NCI-H1105 treated with DMSO at 0.1 percent for 48 hours (cell line): ENCODE measurements around the gene TMEM242.

ENCODE experiments used
- DNase-seq: peaks from one replicate; lab custom pipeline; 2025; lab: John Stamatoyannopoulos, UW

TMEM242 gene

DNA sequence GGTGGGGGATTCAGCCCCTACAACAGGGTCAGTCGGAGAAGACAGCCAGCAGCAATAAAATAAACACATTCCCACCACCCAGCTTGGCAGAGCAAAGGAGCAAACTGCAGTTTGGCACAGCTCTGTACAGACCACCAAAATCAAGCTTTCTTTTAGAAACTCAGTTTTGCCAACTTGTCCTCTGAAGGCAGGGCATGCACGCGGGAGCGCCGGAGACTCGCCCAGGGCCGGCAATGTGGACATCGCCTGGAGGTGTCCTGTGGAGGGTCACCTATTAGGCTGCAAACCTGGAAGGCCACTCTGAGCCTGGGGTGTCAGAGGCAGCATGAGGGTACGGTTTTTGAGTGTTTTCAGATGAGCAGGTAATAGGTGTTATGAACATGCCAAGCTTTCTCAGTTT is 34.7 kb downstream of the TMEM242 start:
- no peak for DNase-seq

DNA sequence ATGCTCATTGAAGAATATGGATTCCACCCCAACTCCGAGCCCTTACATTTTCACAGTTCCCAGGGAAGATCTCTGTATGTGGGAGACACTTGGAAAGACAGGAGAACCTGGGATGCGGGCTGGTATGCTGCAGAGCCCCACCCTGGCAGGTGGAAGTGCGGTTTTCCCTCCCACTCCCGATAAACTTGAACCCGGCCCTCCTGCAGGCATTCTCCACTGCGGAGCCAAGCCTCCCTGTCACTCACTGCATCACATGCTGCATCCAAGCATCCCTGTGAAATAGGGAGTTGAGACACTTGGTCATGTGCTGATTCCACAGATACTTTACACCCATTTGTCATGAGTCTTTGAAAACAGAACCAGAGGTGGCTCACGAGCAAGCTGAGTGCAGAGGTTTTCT is 35.4 kb downstream of the TMEM242 start:
- no peak for DNase-seq

DNA sequence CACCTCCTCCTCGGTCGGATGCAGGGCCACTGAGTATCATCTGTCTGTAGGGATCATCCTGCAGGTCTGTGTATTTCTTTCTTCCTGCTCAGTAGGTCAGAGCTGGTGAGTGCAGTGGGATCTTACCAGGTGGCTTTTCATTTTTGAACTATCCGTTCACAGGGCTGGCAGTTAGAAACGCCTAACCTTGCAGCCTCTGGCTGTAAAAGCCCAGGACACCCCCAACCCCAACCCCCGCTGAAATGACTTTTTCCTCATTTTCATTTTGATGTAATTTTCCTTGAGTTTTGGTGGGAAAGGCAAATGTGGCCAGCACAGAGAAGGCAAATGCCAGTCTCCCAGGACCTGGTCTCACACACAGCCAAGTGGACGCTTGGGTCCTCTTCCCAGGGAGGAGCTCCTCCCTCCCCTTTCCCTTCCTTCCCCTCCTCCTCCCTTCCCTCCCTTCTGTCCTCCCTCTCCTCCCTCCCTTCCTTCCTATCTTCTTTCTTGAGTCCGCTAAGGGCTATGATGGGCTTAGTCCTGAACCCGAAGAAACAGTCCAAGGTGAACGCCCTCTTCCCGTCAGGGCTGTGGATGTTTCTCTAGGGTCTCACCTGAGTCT is 36.0 kb downstream of the TMEM242 start:
- no peak for DNase-seq

DNA sequence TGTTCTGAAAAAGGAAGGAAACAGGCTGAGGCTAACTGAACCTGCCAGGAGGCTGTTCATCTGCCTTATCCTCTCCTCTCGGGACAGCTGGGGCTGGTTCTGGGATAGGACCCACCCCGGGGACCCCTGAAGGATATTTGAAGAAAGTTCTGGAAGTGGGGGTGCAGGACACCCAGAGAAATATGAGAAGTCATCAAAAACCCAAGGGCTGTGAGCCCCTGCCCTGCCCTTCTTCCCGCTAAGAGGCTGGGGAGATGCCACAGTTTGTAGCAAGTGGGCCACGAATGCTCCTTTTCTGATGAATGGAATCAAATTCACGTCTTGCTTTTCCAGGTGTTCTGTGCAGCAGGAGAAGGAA is 37.9 kb downstream of the TMEM242 start:
- DNase-seq, result no peak

DNA sequence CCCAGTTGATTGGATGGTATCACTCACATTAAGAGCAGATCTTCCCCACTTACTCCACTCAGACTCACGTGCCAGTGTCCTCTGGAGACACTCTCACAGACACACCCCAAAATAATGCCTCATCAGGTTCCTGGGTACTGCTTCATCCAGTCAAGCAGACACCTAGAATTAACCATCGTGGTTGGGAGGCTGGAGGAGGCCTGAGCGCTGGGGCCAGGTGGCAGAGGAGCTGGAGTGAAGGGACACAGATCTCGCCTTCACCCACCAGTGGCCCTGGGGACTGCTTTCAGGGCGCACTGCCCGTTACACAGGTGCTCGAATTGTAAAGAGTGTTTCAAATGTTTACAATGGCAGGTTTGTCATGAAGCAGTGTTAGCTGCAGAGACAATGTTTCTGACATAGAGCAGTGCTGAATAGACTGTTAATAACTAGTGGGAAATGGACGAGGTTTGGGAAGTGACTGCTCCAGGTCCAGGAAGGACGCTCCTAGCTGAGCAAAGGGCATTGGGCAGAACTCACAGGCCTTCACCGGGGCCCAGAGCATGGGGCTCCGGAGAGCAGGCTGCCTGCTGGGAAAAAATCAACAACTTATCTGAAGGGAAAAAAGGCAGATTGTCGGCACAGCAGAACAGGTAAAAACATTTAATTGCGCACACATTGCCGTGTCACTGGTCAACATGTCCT is 38.4 kb downstream of the TMEM242 start:
- DNase-seq, result no peak

DNA sequence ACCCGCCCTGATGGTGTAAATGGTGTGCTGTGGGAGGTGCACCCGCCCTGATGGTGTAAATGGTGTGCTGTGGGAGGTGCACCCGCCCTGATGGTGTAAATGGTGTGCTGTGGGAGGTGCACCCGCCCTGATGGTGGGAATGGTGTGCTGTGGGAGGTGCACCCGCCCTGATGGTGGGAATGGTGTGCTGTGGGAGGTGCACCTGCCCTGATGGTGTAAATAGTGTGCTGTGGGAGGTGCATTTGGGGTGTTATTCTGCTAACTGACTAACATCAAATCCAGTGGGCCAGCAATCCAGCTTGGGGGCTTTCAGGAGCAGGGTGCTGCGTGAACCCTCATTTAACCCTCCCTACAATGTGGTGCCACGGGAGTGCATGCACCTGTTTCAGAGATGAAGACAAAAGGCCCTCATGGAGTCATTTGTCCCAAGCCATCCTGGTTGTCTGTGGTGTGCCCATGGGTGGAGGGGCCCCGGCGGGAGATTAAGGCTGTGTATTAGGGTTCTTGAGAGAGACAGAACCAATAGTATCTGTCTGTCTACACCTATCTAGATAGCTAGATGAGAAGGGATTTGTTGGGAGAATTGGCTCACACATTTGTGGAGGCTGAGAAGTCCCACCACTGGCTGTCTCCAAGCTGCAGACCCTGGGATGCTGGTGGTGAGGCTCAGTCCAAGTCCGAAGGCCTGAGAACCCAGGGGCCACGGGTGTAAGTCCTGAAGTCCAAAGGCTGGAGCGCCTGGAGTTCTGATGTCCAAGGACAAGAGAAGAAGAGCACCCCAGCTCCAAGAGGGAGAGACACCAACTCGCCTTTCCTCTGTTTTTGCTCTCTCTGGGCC is 39.2 kb downstream of the TMEM242 start:
- DNase-seq, result no peak

DNA sequence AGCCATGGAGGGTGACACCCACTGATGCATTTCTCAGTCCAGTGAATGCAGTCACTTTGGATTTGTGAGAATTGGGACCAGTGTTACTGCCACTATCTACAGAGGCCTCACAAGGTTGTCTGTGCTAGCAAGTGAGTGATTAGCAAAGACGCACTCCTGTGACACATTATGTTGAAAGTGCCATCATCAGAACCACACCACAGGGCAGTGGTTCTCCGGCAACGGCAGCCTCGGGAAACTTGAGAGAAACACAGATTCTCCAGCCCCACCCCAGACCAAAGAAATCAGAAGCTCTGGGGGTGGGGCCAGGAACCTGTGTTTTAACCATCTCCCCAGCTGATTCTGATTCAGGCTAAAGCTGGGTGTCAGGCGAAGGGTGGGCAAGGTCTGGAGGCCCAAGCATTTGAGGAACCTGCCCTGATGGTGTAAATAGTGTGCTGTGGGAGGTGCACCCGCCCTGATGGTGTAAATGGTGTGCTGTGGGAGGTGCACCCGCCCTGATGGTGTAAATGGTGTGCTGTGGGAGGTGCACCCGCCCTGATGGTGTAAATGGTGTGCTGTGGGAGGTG is 39.9 kb downstream of the TMEM242 start:
- no peak for DNase-seq

DNA sequence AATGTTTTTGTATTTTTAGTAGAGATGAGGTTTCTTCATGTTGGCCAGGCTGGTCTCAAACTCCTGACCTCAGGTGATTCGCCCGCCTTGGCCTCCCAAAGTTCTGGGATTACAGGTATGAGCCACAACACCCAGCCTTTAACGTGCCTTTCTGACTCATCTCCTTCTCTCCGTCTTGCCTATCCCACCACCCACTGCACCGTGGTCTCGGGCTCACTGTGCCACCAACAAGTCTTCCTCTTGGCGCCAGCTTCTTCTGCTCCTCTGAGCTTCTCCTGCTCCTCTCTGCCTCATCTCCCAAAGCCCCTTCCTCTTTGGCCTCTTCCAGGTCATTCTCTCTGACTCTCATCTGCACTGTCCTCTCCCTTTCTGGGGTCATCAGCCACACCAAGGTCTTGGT is 41.0 kb downstream of the TMEM242 start:
- DNase-seq, result no peak

DNA sequence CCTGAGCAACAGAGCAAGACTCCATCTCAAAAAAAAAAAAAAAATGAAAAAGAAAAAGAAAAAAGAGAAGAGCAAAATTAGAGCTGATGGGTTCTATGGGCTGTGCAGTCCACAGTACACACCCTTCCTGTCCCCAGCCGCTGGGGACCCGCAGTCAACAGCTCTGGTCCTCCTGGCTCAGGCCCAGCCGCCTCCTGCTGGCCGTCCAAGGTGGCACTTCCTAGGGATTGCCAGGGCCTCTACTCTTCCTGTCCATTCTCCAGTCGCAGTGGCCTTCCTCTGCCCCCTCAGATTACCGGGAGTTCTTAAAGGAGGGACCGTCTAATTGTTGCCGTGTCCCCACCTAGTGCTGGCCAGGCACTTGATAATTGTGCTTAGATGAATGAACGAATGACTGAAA is 41.7 kb downstream of the TMEM242 start:
- DNase-seq, result no peak

DNA sequence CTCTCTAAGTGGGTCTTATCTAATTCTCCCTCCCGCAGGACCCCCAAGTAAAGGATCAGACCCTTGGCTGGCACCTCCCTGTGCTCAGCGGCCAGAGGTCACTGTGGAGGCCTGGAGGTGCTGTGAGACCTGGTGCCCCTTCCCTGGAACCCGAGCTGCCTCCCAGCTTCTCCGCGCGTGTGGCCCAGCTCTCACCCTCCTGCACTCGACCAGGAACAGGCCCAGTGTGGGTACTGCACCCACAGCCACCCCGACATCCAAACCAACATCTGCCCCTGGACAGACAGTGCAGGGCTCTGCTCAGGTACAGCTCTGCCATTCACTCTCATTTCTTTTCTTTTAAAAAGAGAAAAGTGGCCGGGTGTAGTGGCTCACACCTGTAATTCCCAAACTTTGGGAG is 42.4 kb downstream of the TMEM242 start:
- DNase-seq, result no peak

DNA sequence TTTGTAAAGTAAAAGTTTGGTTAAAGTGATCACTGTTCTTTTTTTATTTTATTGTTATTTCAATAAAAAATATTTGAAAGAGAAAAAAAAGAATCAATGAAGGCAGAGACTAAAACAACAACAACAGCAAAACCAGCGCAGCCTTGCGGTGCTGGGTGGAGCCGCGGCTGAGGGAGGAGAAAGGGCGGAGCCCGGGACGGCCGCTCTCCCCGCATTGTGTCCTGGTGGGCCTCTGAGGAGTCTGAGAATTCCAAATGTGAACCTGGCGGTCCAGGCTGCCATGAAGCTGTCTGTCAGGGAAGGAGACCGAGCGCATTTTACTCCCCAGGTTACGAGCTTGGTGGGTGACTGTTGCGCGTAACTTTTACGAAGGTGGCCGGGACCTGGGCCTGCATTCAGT is 43.2 kb downstream of the TMEM242 start:
- no peak for DNase-seq

DNA sequence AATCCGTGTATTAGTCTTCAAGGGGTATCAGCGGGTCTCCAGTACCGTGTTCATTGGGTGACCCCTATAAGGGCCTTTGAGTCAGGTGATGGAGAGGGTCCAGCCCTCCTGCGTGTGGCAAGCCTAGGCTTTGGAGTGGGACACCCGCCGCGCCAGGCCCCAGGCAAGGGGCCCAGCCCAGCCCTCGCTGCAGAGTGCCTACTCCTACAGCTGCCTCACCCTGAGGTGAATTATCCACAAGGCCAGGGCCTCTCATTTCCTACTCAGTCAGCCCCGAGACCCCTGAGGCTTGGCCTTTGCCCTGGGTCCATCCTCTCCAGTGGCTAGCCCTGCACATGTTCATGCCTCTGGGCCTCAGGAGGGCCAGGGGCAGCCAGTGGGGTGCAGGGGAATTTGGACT is 45.1 kb downstream of the TMEM242 start:
- DNase-seq, result no peak

DNA sequence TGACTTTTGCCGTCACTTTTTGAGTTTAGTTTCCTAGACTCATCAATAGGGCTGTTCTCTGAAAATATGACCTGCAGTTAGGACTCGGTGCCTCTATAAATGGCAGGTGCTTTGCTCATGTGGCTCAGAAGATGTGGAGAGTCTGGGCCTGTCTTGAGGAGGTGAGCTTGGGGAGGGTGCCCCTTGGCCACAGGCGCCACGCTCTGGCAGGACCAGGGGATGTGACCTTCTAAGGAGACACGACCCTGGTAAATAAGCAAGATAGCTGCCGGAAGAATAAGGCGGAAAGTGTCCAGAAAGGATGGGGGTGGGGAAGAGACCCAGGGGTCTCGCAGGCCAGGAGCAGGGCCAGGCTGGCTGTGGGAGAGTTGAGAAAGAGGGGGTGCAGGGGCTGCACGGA is 46.6 kb downstream of the TMEM242 start:
- DNase-seq, result no peak

DNA sequence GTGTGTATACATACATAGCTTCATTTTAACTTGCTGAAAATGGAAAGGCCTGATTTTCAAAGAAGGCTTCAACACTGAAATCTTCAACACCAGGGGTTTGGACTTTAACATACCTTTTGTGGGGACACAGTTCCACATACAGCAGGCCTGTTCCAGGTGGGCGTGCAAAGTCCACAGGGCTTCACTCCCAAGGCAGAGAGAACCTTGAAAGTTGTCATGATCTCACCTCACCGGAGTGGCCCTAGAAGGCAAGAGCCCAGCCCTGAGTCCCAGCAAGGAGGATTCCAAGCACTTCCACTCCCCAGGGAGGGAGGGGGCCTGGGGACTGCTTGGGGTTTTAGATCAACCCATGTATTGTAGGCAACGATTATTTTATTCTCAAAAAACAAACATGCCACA is 47.2 kb downstream of the TMEM242 start:
- no peak for DNase-seq

DNA sequence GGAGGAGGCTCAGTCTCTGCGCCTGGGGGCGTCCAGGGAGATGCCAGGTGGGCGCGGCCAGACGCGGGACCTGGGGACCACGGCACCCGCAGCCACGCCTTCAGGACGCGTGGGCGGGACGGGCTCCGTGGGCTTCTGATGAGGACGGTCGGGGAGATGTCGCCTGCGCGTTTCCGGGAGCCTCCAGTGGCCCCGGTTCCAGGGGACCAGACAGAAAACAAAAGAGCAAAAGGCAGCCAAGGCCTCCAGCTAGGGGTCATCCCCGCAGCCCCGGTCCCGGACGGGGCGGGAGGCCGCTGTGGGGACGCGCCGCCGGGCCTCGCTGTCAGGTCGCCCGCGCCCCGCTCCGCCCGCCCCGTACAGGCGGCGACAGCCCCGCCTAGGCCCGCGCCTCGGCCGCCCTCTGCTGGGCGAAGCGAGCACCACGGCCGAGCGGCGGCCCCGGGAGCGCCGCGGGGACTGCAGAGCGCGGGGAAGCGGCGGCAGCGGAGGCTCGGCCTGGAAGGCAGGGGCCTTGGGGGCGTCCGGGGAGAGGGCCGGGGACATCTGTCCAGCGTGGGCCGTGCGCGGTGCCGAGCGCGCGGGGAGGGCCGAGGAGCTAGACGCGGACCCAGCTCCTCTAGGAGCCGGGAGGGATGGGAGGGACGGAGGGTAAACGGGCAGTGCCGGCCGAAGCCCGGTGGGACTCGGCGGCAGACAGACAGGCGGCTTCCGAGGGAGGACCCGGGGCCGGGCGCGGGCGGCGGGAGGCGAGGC is 48.7 kb downstream of the TMEM242 start:
- peak; percentile 83 for DNase-seq

DNA sequence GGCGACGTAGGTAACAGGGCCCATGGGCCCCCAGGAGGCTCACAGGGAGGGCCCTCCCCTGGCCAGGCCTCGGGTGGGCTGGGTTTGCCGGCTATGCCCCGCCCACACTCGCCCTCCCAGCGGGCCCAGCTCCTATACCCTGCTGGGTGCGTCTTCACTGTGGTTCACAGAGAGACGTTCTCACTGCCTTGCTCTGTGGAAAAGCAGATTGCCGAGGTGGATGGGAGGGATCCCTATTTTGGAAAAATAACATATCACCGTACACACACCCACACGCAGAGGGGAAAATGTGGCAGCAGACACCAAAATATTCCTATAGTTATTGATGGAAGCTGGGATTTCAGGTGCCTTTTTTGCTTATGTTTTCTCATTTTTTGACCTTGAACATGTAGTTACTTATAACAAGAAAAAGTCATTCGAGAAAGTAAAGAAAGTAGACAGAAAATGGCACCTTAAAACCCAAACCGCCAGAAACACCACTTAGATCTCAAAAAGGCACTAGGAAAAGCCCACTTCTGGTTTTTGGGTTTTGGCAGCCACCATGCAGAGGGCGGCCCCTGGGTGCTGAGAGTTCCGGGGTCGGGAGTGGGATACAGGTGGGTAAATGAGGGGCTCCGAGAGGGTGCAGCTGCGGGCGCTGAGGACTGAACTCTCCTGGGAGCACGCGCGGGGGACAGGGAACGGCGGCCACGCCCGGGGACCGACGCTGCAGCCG is 49.4 kb downstream of the TMEM242 start:
- DNase-seq, result peak; percentile 63

DNA sequence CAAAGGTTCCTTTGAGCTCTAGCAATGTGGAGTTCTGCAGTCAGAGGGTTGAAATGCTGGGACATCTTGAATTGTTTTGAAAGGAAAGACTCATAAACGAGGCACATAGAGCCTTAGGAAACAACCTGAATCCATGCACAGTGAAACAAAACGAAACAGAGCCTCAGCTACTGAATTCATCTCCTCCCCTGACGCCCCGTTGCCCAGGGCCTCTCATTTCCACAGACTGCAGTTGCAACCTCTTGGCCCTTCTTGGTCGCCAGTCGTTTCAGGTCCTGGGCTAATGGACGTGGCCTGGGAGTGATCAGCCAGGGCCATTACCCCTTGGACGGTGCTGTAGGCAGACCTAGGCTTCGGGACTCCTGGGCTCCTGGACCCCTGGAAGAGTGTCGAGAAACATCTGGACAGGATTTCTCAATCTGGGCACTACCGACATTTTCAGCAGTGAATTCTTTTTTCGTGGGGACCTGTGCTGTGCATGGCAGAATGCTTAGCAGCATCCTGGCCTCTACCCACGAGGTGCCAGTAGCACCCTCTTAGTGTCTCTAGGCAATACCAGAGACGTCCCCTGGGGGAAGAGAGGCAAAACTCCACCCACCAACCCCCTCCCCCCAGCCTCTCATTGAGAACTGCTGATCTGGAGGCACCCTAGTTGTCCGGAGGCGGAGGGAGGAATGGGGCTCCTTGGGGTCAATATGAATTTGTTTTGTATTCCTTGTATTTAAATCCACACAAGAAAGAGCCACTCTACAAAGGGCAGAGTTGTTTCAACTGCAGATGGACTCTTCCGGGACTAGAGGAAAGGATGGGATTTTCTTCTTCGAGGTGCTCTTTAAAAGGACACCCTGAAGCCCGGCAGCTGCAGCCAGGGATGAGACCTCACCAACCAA is 50.2 kb downstream of the TMEM242 start:
- peak; percentile 28 for DNase-seq

DNA sequence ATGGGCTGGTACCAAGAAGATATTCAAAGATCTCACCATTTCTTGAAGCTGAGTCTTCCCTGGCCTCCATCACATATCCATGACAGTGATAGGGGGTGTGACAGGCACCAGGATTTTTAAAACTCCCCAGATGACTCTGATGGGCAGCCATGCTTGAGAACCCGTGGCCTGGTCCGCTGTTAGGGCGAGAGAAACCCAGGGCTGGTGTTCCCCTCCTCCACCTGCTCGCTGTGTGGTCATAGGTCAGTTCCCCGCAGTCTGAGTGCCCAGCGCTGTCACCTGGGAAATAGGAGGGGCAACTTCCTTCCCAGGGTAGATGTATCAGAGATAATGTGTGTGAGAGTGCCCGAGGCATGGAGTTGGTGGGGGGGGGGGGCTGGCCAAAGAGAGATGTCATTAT is 50.9 kb downstream of the TMEM242 start:
- DNase-seq, result no peak

DNA sequence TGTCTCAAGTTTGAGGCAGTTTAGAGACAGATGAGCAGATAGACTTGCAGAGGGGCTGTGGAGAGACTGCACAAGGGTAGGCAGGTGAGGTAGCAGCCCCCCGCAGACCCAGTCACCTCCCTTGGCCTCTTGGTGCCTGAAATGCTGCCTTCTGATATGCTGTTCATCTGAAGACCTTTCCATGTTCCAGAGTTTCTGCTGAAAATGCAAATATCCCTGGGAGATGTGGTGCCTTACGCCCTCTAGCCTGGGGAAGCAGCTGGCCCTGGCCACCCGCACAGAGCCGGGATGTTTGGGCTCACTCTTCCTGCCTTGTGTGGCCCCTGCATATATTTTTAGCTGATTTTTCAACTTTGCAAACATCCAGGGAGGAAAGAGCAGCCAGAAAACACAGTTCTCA is 51.4 kb downstream of the TMEM242 start:
- DNase-seq, result no peak

DNA sequence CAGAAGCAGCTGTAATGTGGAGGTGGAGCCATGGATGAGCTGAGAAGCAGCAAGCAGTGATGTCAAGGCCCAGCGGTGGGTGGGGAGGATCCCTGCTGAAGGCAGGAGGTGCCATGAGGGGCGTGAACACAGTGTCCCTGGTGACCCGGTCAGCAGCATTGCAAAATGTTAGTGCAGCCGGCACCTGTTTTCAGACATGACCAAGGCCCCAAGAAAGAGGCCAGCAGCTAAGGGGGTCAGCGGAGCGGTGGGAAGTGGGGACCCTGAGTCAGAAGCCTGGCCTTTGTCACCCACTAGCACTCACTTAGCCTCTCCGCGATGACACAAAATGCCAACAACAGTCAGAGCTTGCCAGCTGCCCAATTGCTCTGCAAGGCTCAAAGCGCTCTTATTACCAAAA is 51.9 kb downstream of the TMEM242 start:
- DNase-seq, result no peak

DNA sequence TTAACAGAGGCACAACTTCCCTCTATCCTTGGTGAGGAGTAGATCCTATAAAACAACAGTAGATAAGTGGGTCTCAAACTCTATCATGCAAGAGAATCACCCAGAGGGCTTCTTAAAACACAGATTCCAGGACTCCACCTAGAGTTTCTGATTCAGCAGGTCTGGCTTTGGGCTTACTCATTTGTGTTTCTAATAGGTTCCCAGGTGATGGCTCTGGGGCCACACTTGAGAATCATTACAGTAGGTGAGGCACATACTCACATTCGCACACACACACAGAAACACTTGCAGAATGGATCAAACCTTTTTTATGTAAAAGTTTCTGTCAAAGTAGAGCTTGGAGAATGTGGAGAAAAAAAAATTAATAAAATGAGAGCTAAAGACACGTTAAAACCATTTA is 52.4 kb downstream of the TMEM242 start:
- no peak for DNase-seq
